OCI-LY1 (cell line): ENCODE results near the gene PI4K2B.

Experiments
- CTCF ChIP-seq: fragments of 200-600 bp; sonication (generic), shearing (Covaris generic); IDR thresholded peaks from 2 replicates; pipeline ENCODE4 v1.5.1; 2017; ENCODE audit warnings: mild to moderate bottlenecking, antibody characterized with exemption, low read length, moderate library complexity, mixed read lengths
- EZH2 ChIP-seq: fragments of 200-600 bp; sonication (generic), shearing (Covaris generic); IDR thresholded peaks from 2 replicates; pipeline ENCODE4 v1.8.0; 2017; ENCODE audit warnings: borderline replicate concordance, mixed run types, mild to moderate bottlenecking, antibody characterized with exemption, low read length, moderate library complexity, mixed read lengths

DNA sequence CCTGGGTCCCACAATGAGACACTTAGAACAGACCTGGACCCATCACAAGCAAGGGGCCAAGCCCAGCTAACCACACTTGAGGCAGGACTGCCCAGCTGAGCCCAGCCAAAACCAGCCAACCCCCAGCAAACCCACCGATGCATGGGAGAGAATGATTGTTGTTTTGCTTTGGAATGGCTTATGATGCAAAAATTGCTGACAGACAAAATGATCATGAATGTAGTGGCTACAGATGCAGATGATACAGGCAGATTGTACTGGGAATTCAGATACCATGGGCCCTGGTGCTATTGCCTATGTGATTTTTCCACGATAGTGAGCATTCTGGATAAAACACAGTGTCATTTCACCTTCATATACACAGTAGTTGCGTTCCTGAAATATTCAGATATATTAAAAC lies 69.7 kb downstream of the PI4K2B start:
- TF ChIP-seq CTCF (no peak), EZH2 (no peak)
